ENCODE data around the gene CBFA2T3.

Gene CBFA2T3

GRCh38 chr16:88839745-88840599 is 137.0 kb downstream of the CBFA2T3 start:
- no peak overlapping the region for H3K9ac ChIP-seq (ENCODE audit: low read length)
- no peak overlapping the region for H3K4me3 ChIP-seq (ENCODE audit: low read length)
- H3K27ac ChIP-seq (ENCODE audit: low read depth, low read length): no peak overlapping the region
- no peaks in the 10 kb centered on the region for H3K4me1 ChIP-seq (ENCODE audit: control insufficient read depth, insufficient read depth, low read length)
- H3K27me3 ChIP-seq (ENCODE audit: control insufficient read depth, insufficient read depth, low read length): no peaks in the 10 kb centered on the region
- H3K36me3 ChIP-seq (ENCODE audit: control insufficient read depth, insufficient read depth, low read length): peaks cover 13% of the 10 kb centered on the region

- Histone ChIP-seq H3K27me3 (ENCODE audit: control insufficient read depth, insufficient read depth, low read length) (no peaks in the 10 kb centered on the region), H3K27ac (ENCODE audit: low read depth, low read length) (no peak overlapping the region), H3K36me3 (ENCODE audit: control insufficient read depth, insufficient read depth, low read length) (peaks cover 15% of the 10 kb centered on the region), H3K4me3 (ENCODE audit: low read length) (no peak overlapping the region), H3K4me1 (ENCODE audit: control insufficient read depth, insufficient read depth, low read length) (no peaks in the 10 kb centered on the region), H3K9ac (ENCODE audit: low read length) (no peak overlapping the region)
These were observed 137.9 kb downstream of the CBFA2T3 start for GRCh38 chr16:88839026-88839529.

- Histone ChIP-seq H3K9ac (ENCODE audit: low read length) (no peak overlapping the region), H3K27ac (ENCODE audit: low read depth, low read length) (no peak overlapping the region), H3K36me3 (ENCODE audit: control insufficient read depth, insufficient read depth, low read length) (peaks cover 15% of the 10 kb centered on the region), H3K27me3 (ENCODE audit: control insufficient read depth, insufficient read depth, low read length) (no peaks in the 10 kb centered on the region), H3K4me3 (ENCODE audit: low read length) (no peak overlapping the region), H3K4me1 (ENCODE audit: control insufficient read depth, insufficient read depth, low read length) (no peaks in the 10 kb centered on the region)
These were observed 138.4 kb downstream of the CBFA2T3 start for GRCh38 chr16:88838566-88838965.

- H3K9ac ChIP-seq (ENCODE audit: low read length): no peak overlapping the region
- H3K4me1 ChIP-seq (ENCODE audit: control insufficient read depth, insufficient read depth, low read length): no peaks in the 10 kb centered on the region
- H3K27me3 ChIP-seq (ENCODE audit: control insufficient read depth, insufficient read depth, low read length): no peaks in the 10 kb centered on the region
- H3K36me3 ChIP-seq (ENCODE audit: control insufficient read depth, insufficient read depth, low read length): peaks cover 15% of the 10 kb centered on the region
- H3K4me3 ChIP-seq (ENCODE audit: low read length): no peak overlapping the region
- H3K27ac ChIP-seq (ENCODE audit: low read depth, low read length): no peak overlapping the region
These were observed 139.2 kb downstream of the CBFA2T3 start for GRCh38 chr16:88837806-88838205.

GRCh38 chr16:88836791-88837190 is 140.2 kb downstream of the CBFA2T3 start:
- Histone ChIP-seq H3K27me3 (ENCODE audit: control insufficient read depth, insufficient read depth, low read length) (no peaks in the 10 kb centered on the region), H3K9ac (ENCODE audit: low read length) (no peak overlapping the region), H3K36me3 (ENCODE audit: control insufficient read depth, insufficient read depth, low read length) (peaks cover 15% of the 10 kb centered on the region), H3K4me1 (ENCODE audit: control insufficient read depth, insufficient read depth, low read length) (no peaks in the 10 kb centered on the region), H3K4me3 (ENCODE audit: low read length) (no peak overlapping the region), H3K27ac (ENCODE audit: low read depth, low read length) (no peak overlapping the region)

GRCh38 chr16:88835818-88836217 is 141.2 kb downstream of the CBFA2T3 start:
- H3K36me3 ChIP-seq (ENCODE audit: control insufficient read depth, insufficient read depth, low read length): peaks cover 15% of the 10 kb centered on the region
- H3K27me3 ChIP-seq (ENCODE audit: control insufficient read depth, insufficient read depth, low read length): no peaks in the 10 kb centered on the region
- H3K27ac ChIP-seq (ENCODE audit: low read depth, low read length): no peak overlapping the region
- H3K4me3 ChIP-seq (ENCODE audit: low read length): no peak overlapping the region
- H3K9ac ChIP-seq (ENCODE audit: low read length): no peak overlapping the region
- no peaks in the 10 kb centered on the region for H3K4me1 ChIP-seq (ENCODE audit: control insufficient read depth, insufficient read depth, low read length)

- Histone ChIP-seq H3K36me3 (ENCODE audit: control insufficient read depth, insufficient read depth, low read length) (peaks cover 12% of the 10 kb centered on the region), H3K4me1 (ENCODE audit: control insufficient read depth, insufficient read depth, low read length) (no peaks in the 10 kb centered on the region), H3K9ac (ENCODE audit: low read length) (no peak overlapping the region), H3K27me3 (ENCODE audit: control insufficient read depth, insufficient read depth, low read length) (no peaks in the 10 kb centered on the region), H3K4me3 (ENCODE audit: low read length) (no peak overlapping the region), H3K27ac (ENCODE audit: low read depth, low read length) (no peak overlapping the region)
These were observed 141.6 kb downstream of the CBFA2T3 start for GRCh38 chr16:88835383-88835782.

GRCh38 chr16:88834670-88835069 is 142.3 kb downstream of the CBFA2T3 start:
- Histone ChIP-seq H3K27me3 (ENCODE audit: control insufficient read depth, insufficient read depth, low read length) (no peaks in the 10 kb centered on the region), H3K9ac (ENCODE audit: low read length) (no peak overlapping the region), H3K4me3 (ENCODE audit: low read length) (no peak overlapping the region), H3K27ac (ENCODE audit: low read depth, low read length) (no peak overlapping the region), H3K4me1 (ENCODE audit: control insufficient read depth, insufficient read depth, low read length) (no peaks in the 10 kb centered on the region), H3K36me3 (ENCODE audit: control insufficient read depth, insufficient read depth, low read length) (peaks cover 11% of the 10 kb centered on the region)

GRCh38 chr16:88833086-88833485 is 143.9 kb downstream of the CBFA2T3 start:
- H3K9ac ChIP-seq (ENCODE audit: low read length): no peak overlapping the region
- no peak overlapping the region for H3K27ac ChIP-seq (ENCODE audit: low read depth, low read length)
- H3K36me3 ChIP-seq (ENCODE audit: control insufficient read depth, insufficient read depth, low read length): peaks cover 9% of the 10 kb centered on the region
- H3K4me1 ChIP-seq (ENCODE audit: control insufficient read depth, insufficient read depth, low read length): no peaks in the 10 kb centered on the region
- H3K27me3 ChIP-seq (ENCODE audit: control insufficient read depth, insufficient read depth, low read length): no peaks in the 10 kb centered on the region
- H3K4me3 ChIP-seq (ENCODE audit: low read length): no peak overlapping the region

- Histone ChIP-seq H3K4me3 (ENCODE audit: low read length) (no peak overlapping the region), H3K27me3 (ENCODE audit: control insufficient read depth, insufficient read depth, low read length) (no peaks in the 10 kb centered on the region), H3K36me3 (ENCODE audit: control insufficient read depth, insufficient read depth, low read length) (peaks cover 9% of the 10 kb centered on the region), H3K27ac (ENCODE audit: low read depth, low read length) (no peak overlapping the region), H3K4me1 (ENCODE audit: control insufficient read depth, insufficient read depth, low read length) (no peaks in the 10 kb centered on the region), H3K9ac (ENCODE audit: low read length) (no peak overlapping the region)
These were observed 145.2 kb downstream of the CBFA2T3 start for GRCh38 chr16:88831838-88832237.

GRCh38 chr16:88830783-88831182 is 146.2 kb downstream of the CBFA2T3 start:
- no peaks in the 10 kb centered on the region for H3K4me1 ChIP-seq (ENCODE audit: control insufficient read depth, insufficient read depth, low read length)
- peaks cover 9% of the 10 kb centered on the region for H3K36me3 ChIP-seq (ENCODE audit: control insufficient read depth, insufficient read depth, low read length)
- H3K27ac ChIP-seq (ENCODE audit: low read depth, low read length): no peak overlapping the region
- no peaks in the 10 kb centered on the region for H3K27me3 ChIP-seq (ENCODE audit: control insufficient read depth, insufficient read depth, low read length)
- H3K9ac ChIP-seq (ENCODE audit: low read length): no peak overlapping the region
- H3K4me3 ChIP-seq (ENCODE audit: low read length): no peak overlapping the region

GRCh38 chr16:88830258-88830657 is 146.7 kb downstream of the CBFA2T3 start:
- Histone ChIP-seq H3K27me3 (ENCODE audit: control insufficient read depth, insufficient read depth, low read length) (no peaks in the 10 kb centered on the region), H3K4me1 (ENCODE audit: control insufficient read depth, insufficient read depth, low read length) (no peaks in the 10 kb centered on the region), H3K27ac (ENCODE audit: low read depth, low read length) (no peak overlapping the region), H3K9ac (ENCODE audit: low read length) (no peak overlapping the region), H3K36me3 (ENCODE audit: control insufficient read depth, insufficient read depth, low read length) (peaks cover 7% of the 10 kb centered on the region), H3K4me3 (ENCODE audit: low read length) (no peak overlapping the region)

- H3K4me1 ChIP-seq (ENCODE audit: control insufficient read depth, insufficient read depth, low read length): no peaks in the 10 kb centered on the region
- H3K27me3 ChIP-seq (ENCODE audit: control insufficient read depth, insufficient read depth, low read length): no peaks in the 10 kb centered on the region
- H3K4me3 ChIP-seq (ENCODE audit: low read length): no peak overlapping the region
- H3K36me3 ChIP-seq (ENCODE audit: control insufficient read depth, insufficient read depth, low read length): peaks cover 3% of the 10 kb centered on the region
- no peak overlapping the region for H3K27ac ChIP-seq (ENCODE audit: low read depth, low read length)
- no peak overlapping the region for H3K9ac ChIP-seq (ENCODE audit: low read length)
These were observed 148.3 kb downstream of the CBFA2T3 start for GRCh38 chr16:88828711-88829110.

Measured in rectal smooth muscle tissue (tissue), 1 donor.